ENCODE results near the gene VWA5B2.

VWA5B2 gene

GRCh38 chr3:184227481-184227935, 1.9 kb upstream of the VWA5B2 start:
- peak; percentile 34 to 40 for DNase-seq

- peak in 1 of 2 experiments; percentile 40 for DNase-seq
Measured at GRCh38 chr3:184228376-184229137, 828 bp upstream of the VWA5B2 start.

GRCh38 chr3:184230081-184230602, 757 bp downstream of the VWA5B2 start:
- peak; percentile 44 to 69 for DNase-seq

- no peak for DNase-seq
Measured at GRCh38 chr3:184230603-184231528, 1.5 kb downstream of the VWA5B2 start.

GRCh38 chr3:184231671-184232070, 2.3 kb downstream of the VWA5B2 start:
- no peak for DNase-seq

GRCh38 chr3:184233127-184233843, 3.9 kb downstream of the VWA5B2 start:
- DNase-seq: no peak

- peak; percentile 92 for DNase-seq
Measured at GRCh38 chr3:184234224-184234623, 4.8 kb downstream of the VWA5B2 start.

GRCh38 chr3:184234671-184235380, 5.4 kb downstream of the VWA5B2 start:
- peak; percentile 64 to 72 for DNase-seq

- peak; percentile 95 to 98 for DNase-seq
Measured at GRCh38 chr3:184235381-184236032, 6.1 kb downstream of the VWA5B2 start.

GRCh38 chr3:184236033-184236410, 6.6 kb downstream of the VWA5B2 start:
- DNase-seq: no peak

- peak in 1 of 2 experiments; percentile 80 for DNase-seq
Measured at GRCh38 chr3:184236636-184237035, 7.3 kb downstream of the VWA5B2 start.

GRCh38 chr3:184237211-184237610, 7.8 kb downstream of the VWA5B2 start:
- DNase-seq: peak in 1 of 2 experiments; percentile 61

GRCh38 chr3:184237807-184238206, 8.4 kb downstream of the VWA5B2 start:
- no peak for DNase-seq

- no peak for DNase-seq
Measured at GRCh38 chr3:184238246-184238818, 8.9 kb downstream of the VWA5B2 start.

GRCh38 chr3:184239221-184239620, 9.8 kb downstream of the VWA5B2 start:
- no peak for DNase-seq

- DNase-seq: no peak
Measured at GRCh38 chr3:184239708-184240107, 10.3 kb downstream of the VWA5B2 start.

GRCh38 chr3:184240384-184241140, 11.2 kb downstream of the VWA5B2 start:
- no peak for DNase-seq

- no peak for DNase-seq
Measured at GRCh38 chr3:184241141-184241446, 11.7 kb downstream of the VWA5B2 start.

GRCh38 chr3:184241447-184242296, 12.3 kb downstream of the VWA5B2 start:
- DNase-seq: peak; percentile 46 to 76

- DNase-seq: no peak
Measured at GRCh38 chr3:184242297-184242685, 12.9 kb downstream of the VWA5B2 start.
